Measurements from ENCODE around the gene SRC. TPM values are rescaled to one million over a fixed set of nuclear protein-coding genes. Genes with fewer than 3 reads are reported as not detected.
A peak's percentile ranks its signal among the peaks of the same experiment; 100 is the strongest.

Gene SRC
- total and polyA plus RNA-seq, 2 experiments from 2014 or later = 8.0 to 25.9 TPM

DNA sequence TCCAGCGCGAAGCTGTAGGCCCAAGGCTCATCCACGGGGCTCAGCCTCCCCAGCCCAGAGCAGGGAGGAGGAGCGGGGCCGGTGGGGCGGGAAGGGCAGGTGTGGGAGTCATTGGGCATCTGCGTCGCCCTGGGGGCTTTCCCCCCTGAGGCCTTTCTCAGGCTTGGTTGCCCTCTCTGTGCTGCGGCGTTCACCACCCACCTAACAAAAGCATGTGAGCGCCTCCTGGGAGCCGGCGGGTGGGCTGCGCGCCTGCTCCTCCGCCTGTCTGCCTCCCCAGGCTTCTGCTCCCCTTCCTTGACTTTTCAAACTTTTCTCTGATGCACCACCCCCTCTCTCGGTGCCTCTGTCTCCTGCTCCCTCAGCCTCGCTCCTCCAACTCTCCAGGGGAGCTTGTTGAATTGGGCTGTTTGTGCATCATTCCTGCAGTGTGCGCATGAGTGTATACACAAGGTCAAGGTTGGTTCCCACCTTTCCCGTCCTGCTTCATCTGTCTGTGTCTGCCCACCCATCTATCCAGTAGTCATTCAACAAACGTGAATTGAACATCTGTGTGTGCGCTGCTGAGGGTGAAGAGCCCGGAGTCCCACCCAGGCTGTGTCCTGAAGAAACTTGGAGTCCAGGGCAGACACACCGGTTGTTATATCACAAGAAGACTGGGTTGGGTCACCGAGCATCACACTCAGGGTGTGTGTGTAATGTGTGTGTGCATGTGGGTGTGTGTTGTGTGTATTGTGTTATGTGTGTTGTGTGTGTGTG is 92.7 kb downstream of the SRC start:
- no peaks in the 10 kb centered on the region for H4K20me1 ChIP-seq (replicated peaks; ENCODE audit: insufficient read depth)
- H2AFZ ChIP-seq = peak overlapping the region; percentile 95; the same call in 1 of the 2 replicates
- H3K27ac ChIP-seq (ENCODE audit: low read depth) = no peak overlapping the region
- Mint-ChIP-seq H3K27ac (no peak overlapping the region), H3K4me3 (no peak overlapping the region), H3K4me1 (peaks cover 24% of the 10 kb centered on the region), H3K9me3 (no peaks in the 10 kb centered on the region), H3K27me3 (ENCODE audit: insufficient read depth, low read depth, poor library complexity) (peaks cover 2% of the 10 kb centered on the region), H3K36me3 (ENCODE audit: low read depth) (no peaks in the 10 kb centered on the region)
- H3K9me2 ChIP-seq (ENCODE audit: insufficient read depth) = no peaks in the 10 kb centered on the region
- peaks cover 10% of the 10 kb centered on the region for H3K4me1 ChIP-seq (ENCODE audit: insufficient read depth)
- no peak overlapping the region for H3K4me2 ChIP-seq
- DNase-seq (ENCODE audit: low spot score) (no peak), ATAC-seq (peak; percentile 46)
- TF ChIP-seq, protein P1, sequence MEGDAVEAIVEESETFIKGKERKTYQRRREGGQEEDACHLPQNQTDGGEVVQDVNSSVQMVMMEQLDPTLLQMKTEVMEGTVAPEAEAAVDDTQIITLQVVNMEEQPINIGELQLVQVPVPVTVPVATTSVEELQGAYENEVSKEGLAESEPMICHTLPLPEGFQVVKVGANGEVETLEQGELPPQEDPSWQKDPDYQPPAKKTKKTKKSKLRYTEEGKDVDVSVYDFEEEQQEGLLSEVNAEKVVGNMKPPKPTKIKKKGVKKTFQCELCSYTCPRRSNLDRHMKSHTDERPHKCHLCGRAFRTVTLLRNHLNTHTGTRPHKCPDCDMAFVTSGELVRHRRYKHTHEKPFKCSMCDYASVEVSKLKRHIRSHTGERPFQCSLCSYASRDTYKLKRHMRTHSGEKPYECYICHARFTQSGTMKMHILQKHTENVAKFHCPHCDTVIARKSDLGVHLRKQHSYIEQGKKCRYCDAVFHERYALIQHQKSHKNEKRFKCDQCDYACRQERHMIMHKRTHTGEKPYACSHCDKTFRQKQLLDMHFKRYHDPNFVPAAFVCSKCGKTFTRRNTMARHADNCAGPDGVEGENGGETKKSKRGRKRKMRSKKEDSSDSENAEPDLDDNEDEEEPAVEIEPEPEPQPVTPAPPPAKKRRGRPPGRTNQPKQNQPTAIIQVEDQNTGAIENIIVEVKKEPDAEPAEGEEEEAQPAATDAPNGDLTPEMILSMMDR (conservative IDR thresholded peaks at IDR 0.05; ENCODE audit: low read depth in 2 of 2) = 0 out of 4 replicates have a peak, but pooled peaks of 1 of the 2 experiments have one; percentile 10
- TF ChIP-seq ZNF331 (CRISPR knock-in tag; IDR thresholded peaks at IDR 0.05; ENCODE audit: low read depth) = no peak
- H3K4me3 ChIP-seq = no peak overlapping the region
- H3K79me2 ChIP-seq (replicated peaks; ENCODE audit: insufficient read depth) = no peaks in the 10 kb centered on the region
- no peaks in the 10 kb centered on the region for H3K36me3 ChIP-seq (ENCODE audit: insufficient read depth)
- no peaks in the 10 kb centered on the region for H3K27me3 ChIP-seq (ENCODE audit: insufficient read depth)
- H3F3A ChIP-seq (replicated peaks; ENCODE audit: low read depth) = no peaks in the 10 kb centered on the region

DNA sequence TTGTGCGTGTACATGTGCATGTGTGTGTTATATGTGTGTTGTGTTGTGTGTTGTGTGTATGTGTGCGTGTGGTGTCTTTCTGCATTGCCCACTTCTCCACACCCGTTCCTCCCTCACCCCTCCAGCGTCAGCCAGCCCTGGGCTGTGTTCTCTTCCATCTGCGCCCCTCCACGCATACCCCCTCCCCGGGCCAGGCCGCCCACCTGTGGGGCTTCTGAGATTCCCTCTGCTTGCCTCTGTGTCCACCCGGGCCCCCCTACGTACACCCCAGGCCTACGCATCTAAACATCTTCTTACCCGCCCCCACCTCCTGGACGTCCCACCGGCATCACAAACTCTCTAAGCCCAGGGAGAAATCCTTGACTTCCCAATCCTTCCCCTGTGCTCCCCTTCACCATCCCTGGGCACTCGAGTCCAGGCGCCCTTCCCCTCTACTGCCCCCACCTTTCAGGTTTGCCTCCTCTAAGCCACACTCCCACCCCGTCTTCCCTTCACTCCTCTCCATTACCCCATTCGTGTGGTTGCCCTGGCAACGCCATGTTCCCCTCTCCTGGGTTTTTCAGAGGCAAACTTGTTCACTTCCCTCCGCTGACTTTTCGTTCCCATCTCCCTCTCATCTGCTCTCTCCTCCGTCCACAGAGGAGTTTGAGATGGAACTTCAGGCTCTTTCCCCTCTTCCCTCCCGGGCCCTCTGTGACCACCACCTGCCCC is 93.4 kb downstream of the SRC start:
- Histone ChIP-seq H3K27ac (ENCODE audit: low read depth) (no peak overlapping the region), H3K4me2 (no peak overlapping the region), H3K36me3 (ENCODE audit: insufficient read depth) (no peaks in the 10 kb centered on the region), H3K27me3 (ENCODE audit: insufficient read depth) (no peaks in the 10 kb centered on the region), H2AFZ (no peak overlapping the region), H3K9me2 (ENCODE audit: insufficient read depth) (no peaks in the 10 kb centered on the region; the same call in 1 of the 2 replicates), H3K79me2 (replicated peaks; ENCODE audit: insufficient read depth) (no peaks in the 10 kb centered on the region), H4K20me1 (replicated peaks; ENCODE audit: insufficient read depth) (no peaks in the 10 kb centered on the region), H3K4me1 (ENCODE audit: insufficient read depth) (peaks cover 10% of the 10 kb centered on the region), H3K4me3 (no peak overlapping the region), H3F3A (replicated peaks; ENCODE audit: low read depth) (no peaks in the 10 kb centered on the region)
- H3K27ac Mint-ChIP-seq = no peak overlapping the region
- DNase-seq (ENCODE audit: low spot score) (peak; percentile 44), ATAC-seq (peak; percentile 39)
- H3K4me1 Mint-ChIP-seq = peaks cover 24% of the 10 kb centered on the region
- no peaks in the 10 kb centered on the region for H3K36me3 Mint-ChIP-seq (ENCODE audit: low read depth)
- H3K9me3 Mint-ChIP-seq = no peaks in the 10 kb centered on the region
- H3K4me3 Mint-ChIP-seq = no peak overlapping the region
- peaks cover 2% of the 10 kb centered on the region for H3K27me3 Mint-ChIP-seq (ENCODE audit: insufficient read depth, low read depth, poor library complexity)
- TF ChIP-seq, protein P1 (conservative IDR thresholded peaks at IDR 0.05; ENCODE audit: low read depth in 2 of 2) = no peak
- no peak for TF ChIP-seq ZNF331 (CRISPR knock-in tag; IDR thresholded peaks at IDR 0.05; ENCODE audit: low read depth)
- TF ChIP-seq, protein P2, sequence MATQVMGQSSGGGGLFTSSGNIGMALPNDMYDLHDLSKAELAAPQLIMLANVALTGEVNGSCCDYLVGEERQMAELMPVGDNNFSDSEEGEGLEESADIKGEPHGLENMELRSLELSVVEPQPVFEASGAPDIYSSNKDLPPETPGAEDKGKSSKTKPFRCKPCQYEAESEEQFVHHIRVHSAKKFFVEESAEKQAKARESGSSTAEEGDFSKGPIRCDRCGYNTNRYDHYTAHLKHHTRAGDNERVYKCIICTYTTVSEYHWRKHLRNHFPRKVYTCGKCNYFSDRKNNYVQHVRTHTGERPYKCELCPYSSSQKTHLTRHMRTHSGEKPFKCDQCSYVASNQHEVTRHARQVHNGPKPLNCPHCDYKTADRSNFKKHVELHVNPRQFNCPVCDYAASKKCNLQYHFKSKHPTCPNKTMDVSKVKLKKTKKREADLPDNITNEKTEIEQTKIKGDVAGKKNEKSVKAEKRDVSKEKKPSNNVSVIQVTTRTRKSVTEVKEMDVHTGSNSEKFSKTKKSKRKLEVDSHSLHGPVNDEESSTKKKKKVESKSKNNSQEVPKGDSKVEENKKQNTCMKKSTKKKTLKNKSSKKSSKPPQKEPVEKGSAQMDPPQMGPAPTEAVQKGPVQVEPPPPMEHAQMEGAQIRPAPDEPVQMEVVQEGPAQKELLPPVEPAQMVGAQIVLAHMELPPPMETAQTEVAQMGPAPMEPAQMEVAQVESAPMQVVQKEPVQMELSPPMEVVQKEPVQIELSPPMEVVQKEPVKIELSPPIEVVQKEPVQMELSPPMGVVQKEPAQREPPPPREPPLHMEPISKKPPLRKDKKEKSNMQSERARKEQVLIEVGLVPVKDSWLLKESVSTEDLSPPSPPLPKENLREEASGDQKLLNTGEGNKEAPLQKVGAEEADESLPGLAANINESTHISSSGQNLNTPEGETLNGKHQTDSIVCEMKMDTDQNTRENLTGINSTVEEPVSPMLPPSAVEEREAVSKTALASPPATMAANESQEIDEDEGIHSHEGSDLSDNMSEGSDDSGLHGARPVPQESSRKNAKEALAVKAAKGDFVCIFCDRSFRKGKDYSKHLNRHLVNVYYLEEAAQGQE (IDR thresholded peaks at IDR 0.05; ENCODE audit: unreplicated experiment) = no peak
- no peak for TF ChIP-seq NANOG (IDR thresholded peaks at IDR 0.05; ENCODE audit: borderline replicate concordance)
- no peak for TF ChIP-seq EZH2phosphoT487 (IDR thresholded peaks at IDR 0.05; ENCODE audit: unreplicated experiment)
- no peak for TF ChIP-seq JUNB (IDR thresholded peaks at IDR 0.05; ENCODE audit: unreplicated experiment)
- no peak for TF ChIP-seq STAT1 (IDR thresholded peaks at IDR 0.05; ENCODE audit: unreplicated experiment)
- no peak for TF ChIP-seq EZH2 (IDR thresholded peaks at IDR 0.05; ENCODE audit: low read depth, unreplicated experiment)
- TF ChIP-seq, protein P3, sequence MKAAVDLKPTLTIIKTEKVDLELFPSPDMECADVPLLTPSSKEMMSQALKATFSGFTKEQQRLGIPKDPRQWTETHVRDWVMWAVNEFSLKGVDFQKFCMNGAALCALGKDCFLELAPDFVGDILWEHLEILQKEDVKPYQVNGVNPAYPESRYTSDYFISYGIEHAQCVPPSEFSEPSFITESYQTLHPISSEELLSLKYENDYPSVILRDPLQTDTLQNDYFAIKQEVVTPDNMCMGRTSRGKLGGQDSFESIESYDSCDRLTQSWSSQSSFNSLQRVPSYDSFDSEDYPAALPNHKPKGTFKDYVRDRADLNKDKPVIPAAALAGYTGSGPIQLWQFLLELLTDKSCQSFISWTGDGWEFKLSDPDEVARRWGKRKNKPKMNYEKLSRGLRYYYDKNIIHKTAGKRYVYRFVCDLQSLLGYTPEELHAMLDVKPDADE (IDR thresholded peaks at IDR 0.05) = no peak
- no peak for TF ChIP-seq POLR2AphosphoS5 (IDR thresholded peaks at IDR 0.05; ENCODE audit: low read depth)
- no peak for TF ChIP-seq CREB1 (CRISPR knock-in tag; IDR thresholded peaks at IDR 0.05; ENCODE audit: low read depth)
